Fibroblast of skin of abdomen (primary cell): ENCODE results near the gene TCTN1.
"Not testable (repeated sequence)": the region's sequence is repeated elsewhere in the genome, so short reads cannot be mapped to it uniquely, and the experiment has no call there.

Experiments used
- DNase-seq: peaks from one replicate; pipeline ENCODE4 v3.0.0-alpha.2; 2013

TCTN1 gene

DNA sequence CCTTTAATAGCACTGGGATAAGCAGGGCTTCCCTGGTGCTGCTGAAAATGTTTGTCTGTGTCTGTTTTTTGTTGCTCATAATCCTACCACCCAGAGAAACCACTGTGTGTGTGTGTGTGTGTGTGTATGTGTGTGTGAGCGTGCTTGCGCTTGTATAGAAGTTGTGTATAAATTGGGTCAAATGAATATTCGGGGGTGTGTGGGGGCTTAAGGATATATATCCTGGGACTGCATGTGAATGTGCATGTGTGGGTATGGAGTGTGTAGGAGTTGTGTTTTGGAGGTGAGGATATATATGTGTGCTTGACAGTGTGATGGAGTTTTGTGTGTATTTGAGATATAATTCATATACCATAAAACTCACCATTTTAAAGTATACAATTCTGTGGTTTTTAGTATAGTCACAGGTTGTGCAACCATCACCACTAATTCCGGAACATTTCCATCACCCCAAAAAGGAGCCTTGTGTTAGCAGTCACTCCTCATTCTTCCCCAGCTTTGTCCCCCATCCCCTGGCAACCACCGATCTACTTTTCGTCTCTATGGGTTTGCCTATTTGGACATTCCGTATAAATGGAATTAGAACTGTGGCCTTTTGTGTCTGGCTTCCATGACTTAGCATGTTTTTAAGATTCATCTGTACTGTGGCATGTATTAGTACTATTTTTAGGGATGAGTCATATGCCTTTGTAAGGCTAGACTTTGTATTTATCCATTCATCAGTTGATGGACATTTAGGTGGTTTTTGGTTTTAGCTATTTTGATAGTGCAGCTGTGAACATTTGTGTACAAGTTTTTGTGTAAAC lies 25.6 kb downstream of the TCTN1 start:
- peak; percentile 71 for DNase-seq

DNA sequence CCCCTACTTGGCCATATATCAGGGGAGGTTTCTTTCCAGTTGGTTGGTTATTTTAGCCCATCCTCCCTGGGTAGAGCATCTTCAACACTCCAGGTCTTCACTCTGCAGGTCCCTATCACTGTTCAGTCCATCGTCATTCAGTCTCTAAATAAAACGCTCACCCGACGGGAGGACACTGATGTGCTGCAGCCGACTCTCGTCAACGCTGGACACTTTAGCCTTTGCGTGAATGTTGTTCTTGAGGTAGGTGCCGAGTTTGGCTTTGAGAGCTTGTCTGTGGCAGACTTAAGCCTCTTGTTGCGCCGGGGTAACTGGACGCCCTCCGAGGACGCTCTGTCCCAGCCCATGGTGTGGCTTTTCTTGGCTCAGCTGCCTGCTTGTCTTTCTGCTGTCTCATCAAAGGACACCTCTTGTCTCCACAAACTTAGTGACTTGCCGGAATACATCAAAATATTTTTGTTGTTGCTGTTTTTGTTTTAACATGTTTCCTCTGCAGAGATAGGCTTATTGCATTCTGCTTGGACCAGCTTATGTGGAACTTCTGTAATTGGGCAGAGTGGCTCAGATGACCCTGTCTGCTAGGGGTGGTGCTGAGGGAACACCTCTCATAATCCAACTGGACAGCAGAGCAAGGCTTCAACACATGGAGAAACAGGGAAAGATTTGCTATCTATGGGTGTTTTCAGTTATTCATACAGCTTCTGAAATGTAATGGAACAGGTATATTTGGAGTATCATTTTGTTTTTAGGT lies 26.5 kb downstream of the TCTN1 start:
- DNase-seq, result no peak

GRCh38 chr12:110641521-110641920 lies 27.6 kb downstream of the TCTN1 start:
- DNase-seq, result no peak

DNA sequence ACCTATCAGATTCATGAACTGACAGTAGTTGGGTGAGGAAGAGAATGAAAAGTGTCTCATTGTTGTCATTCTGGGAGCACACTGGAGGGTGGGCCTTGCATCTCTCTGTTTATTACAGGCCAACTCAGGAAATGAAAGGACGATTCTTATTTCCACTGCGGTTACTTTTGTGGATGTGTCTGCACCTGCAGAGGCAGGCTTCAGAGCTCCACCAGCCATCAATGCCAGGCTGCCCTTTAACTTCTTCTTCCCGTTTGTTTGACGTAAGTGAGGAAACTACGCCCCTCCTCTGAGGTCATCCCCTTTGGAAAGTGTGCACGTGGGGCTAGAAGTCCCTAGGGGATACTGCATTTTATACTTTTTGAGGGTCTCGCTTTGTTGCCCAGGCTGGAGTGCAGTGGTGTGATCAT lies 33.7 kb downstream of the TCTN1 start:
- no peak for DNase-seq

DNA sequence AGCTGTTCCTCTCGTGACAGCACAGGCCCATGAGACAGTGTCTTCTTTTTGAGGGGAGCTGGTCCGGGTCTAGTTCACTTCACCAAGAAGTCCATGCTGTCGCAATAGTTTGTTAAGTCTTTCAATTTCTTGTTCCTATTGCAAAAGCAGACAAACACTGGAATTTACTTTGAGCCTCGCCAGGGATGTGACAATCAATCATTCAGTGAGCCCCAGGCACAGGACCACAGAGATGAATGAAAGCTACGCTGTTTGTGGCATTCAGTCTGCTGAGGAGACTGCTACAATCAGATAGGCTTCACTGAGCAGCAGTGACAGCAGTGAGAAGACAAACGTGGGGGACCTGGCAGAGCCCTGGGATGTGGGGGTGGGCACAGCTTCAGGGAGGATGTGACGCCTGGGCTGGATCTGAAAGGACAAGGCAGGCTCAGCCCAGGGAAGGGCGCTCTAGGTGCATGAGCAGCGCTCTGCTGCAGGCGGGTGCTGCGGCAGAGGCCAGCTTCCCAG lies 35.5 kb downstream of the TCTN1 start:
- no peak for DNase-seq

DNA sequence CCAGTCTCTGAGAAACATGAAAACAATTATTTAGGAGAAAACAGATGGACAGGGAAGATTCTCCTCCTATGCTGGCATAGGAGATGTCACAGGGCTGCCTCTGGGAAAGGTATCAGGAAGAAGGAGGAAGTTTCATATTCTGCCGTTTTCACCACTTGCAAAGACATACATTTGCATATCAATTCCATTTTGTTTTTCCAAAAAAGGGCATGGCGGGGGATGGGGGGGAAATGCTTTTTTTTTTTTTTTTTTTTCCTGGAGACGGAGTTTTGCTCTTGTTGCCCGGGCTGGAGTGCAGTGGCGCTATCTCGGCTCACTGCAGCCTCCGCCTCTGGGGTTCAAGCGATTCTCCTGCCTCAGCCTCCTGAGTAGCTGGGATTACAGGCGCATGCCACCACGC lies 40.3 kb downstream of the TCTN1 start:
- not testable (repeated sequence) for DNase-seq

- no peak for DNase-seq
These were observed 42.2 kb downstream of the TCTN1 start for GRCh38 chr12:110656071-110656655.

- DNase-seq, result no peak
These were observed 43.8 kb downstream of the TCTN1 start for GRCh38 chr12:110657747-110658146.

DNA sequence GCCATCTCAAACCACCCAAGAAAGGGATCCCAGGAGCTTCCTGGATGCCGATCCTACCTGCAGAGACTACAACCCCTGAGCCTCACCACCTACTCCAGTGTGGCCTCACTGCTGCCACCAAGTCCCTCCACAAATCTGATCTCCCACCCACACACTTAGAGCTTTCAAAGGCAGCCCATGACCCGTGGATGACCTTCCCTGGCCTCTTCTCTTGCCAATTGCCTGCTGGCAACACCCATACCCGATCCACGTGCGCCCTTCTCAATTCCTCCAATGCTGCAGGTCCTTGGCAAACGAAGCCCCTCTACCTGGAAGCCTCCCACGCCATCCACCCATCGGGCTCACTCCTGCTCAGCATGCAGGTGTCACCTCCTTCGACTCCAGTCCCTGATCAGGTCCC lies 44.3 kb downstream of the TCTN1 start:
- DNase-seq, result no peak

DNA sequence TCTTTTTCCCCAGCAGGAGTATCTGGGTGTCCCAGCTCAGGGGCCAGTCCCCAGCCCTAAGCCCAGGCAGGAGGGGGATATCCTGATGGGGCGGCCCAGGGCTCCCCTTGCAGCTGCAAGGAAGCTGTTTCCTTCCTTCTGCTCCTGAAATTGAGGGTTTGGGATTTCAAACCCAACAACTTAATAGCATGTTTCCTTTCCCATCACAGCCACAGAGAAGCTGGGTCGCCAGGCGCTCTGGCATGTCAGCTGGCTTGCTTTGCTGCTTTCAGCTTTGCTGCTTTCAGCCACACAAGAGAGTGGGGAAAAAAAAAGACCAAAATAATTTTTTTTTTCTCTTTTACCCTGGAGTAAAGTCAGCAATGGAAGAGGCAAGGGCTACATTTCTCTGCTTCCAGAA lies 44.9 kb downstream of the TCTN1 start:
- DNase-seq, result no peak

DNA sequence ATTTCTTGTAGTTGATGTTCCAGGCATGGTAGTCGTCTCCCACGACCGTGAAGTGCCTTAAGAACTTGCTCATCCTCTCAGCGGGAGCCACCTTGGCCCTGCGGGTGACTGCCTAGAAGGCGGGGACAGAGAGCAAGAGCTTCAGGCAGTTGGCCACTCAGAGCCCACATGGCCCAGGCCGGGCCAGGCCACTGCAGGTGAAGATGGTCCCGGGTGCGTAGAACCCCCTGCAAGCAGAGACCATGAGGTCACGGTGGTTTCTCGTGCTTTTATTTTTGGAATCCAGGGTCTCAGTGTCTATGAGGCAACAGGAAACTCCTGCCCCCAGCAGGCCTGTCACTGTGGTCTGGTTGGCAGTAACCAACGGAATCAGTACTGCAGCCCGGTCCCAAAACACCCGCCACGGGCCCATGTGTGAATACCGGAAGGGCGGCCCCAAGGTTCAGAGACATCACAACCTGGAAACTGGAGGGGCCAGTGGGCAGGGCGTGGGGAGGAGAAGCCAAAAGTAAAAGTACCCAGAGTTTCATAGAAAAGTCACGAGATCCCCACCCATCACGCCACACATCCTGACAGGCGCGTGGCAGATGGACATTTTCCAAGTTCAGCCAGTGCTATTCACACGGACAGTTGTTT lies 47.5 kb downstream of the TCTN1 start:
- DNase-seq, result no peak

GRCh38 chr12:110666892-110667291 lies 53.0 kb downstream of the TCTN1 start:
- no peak for DNase-seq

DNA sequence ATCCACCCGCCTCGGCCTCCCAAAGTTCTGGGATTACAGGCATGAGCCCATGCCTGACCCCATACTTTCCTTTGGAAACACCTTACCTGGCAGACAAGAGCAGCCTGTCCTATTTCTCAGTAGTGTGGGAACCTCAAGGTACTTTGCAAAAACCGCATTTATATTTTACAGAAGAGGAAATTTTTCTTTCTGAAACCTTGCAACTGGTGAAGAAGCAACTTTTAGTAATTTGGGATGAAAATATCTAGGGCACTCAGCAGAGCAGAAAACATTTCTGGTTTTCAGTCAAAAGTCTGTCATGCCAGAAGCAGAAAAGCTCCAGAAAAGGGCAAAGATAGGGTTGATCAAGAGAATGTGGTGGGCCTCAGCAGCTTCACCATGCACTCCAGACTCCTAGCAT lies 53.7 kb downstream of the TCTN1 start:
- no peak for DNase-seq

GRCh38 chr12:110668480-110669192 lies 54.7 kb downstream of the TCTN1 start:
- DNase-seq, result no peak

DNA sequence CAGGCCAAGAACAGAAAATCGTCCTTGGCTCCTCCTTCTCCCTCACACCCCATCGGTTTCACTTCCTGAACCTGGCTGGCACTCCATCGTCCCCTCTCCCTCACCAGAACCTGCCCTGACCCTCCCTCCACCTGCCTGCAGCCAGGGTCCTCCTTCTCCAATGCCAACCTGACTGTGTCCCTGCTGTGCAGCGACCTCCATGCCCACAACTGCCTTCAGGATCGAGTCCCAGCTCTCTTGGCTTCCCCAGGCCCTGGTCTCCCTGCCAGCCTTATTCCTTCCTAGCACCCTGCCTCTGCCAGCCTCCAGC lies 55.2 kb downstream of the TCTN1 start:
- DNase-seq, result no peak

- DNase-seq, result no peak
These were observed 56.3 kb downstream of the TCTN1 start for GRCh38 chr12:110670161-110670701.

GRCh38 chr12:110676171-110676570 lies 62.2 kb downstream of the TCTN1 start:
- DNase-seq, result no peak

GRCh38 chr12:110677206-110677911 lies 63.4 kb downstream of the TCTN1 start:
- no peak for DNase-seq

GRCh38 chr12:110677982-110678381 lies 64.1 kb downstream of the TCTN1 start:
- DNase-seq, result no peak

DNA sequence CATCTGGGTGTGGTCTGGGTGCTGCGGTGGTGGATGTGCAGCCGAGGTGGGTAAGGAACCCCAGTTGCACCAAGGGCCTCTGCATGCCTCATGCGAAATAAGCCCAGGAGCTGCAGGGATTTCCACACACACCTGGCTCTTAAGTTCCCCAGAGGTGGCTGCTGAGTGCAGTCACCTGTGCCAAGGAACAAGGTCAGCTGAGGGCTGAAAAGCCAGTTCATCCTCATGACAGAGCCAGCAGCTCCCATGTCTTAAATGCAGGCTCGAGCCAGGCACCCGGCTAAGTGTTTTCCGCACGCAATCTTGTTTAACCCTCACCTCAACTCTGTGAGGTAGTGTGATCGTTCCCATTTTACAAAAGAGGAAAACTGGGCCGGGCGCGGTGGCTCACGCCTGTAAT lies 65.3 kb downstream of the TCTN1 start:
- no peak for DNase-seq

DNA sequence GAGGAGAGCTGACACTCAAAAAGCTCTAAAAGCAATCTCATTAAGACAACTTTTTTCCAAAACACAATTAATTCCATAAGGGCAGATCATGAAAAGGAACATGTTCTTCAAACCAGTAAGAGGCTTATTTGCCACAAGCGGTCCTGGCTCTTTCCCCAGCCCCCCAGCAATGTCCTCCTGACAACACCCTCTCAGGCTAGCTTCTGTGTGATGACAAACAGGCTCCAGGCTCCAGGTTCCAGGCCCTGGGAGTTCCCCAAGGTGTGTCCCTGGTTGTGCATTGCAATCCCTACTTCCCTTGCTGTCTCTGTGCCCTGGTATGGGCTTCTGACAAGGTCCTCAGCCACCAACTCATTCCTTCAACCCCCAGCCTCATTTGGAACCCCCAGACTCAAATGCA lies 66.1 kb downstream of the TCTN1 start:
- no peak for DNase-seq

GRCh38 chr12:110683888-110684287 lies 70.0 kb downstream of the TCTN1 start:
- no peak for DNase-seq
